WTC11 (cell line): ENCODE measurements around the gene CEBPA. TPM values are rescaled to one million over a fixed set of nuclear protein-coding genes. Genes with fewer than 3 reads are reported as not detected.

Experiments
- ATAC-seq: fragments of 200-7000 bp; cut with Tn5 transposase; 2 replicates; pipeline ENCODE4 v1.10.0; 2021; ENCODE audit warnings: mild to moderate bottlenecking, moderate library complexity
- CTCF ChIA-PET: fragments of 300-600 bp; sonication (Branson Sonifier 250); formaldehyde crosslinking; loops from one replicate; lab custom pipeline; 2021; ENCODE audit warnings: antibody characterized with exemption; lab: Charles Lee
- POLR2A ChIA-PET: fragments of 350-600 bp; sonication (Branson Sonifier 250); formaldehyde crosslinking; loops from one replicate; lab custom pipeline; 2021; ENCODE audit warnings: antibody characterized with exemption; lab: Charles Lee
- DNase-seq: peaks from one replicate; pipeline ENCODE4 v3.0.0; 2021; ENCODE audit warnings: low spot score
- H3K27ac Mint-ChIP-seq: 2 replicates; pipeline ENCODE4 v1.8.0; 2021; ENCODE audit warnings: mixed read lengths
- H3K27me3 Mint-ChIP-seq: 2 replicates; pipeline ENCODE4 v1.8.0; 2021; ENCODE audit warnings: low read depth, mild to moderate bottlenecking, moderate library complexity, mixed read lengths
- H3K36me3 Mint-ChIP-seq: 2 replicates; pipeline ENCODE4 v1.8.0; 2021; ENCODE audit warnings: mixed read lengths
- H3K4me1 Mint-ChIP-seq: 2 replicates; pipeline ENCODE4 v1.8.0; 2022; ENCODE audit warnings: mixed read lengths
- H3K4me3 Mint-ChIP-seq: 2 replicates; pipeline ENCODE4 v1.8.0; 2021; ENCODE audit warnings: mild to moderate bottlenecking, moderate library complexity, mixed read lengths
- H3K9me3 Mint-ChIP-seq: 2 replicates; pipeline ENCODE4 v1.8.0; 2021; ENCODE audit warnings: mixed read lengths
- ATF6 ChIP-seq: sonication (generic); formaldehyde crosslinking; IDR thresholded peaks from 2 replicates; pipeline ENCODE4 v1.8.1; 2023; ENCODE audit warnings: mild to moderate bottlenecking, missing genetic modification reagents
- ERG ChIP-seq: fragments of 250-450 bp; sonication (Bioruptor Pico); IDR thresholded peaks from 2 replicates; pipeline ENCODE4 v1.8.0; 2021; ENCODE audit warnings: mild to moderate bottlenecking
- FOXK1 ChIP-seq: sonication (generic); formaldehyde crosslinking; IDR thresholded peaks from 2 replicates; pipeline ENCODE4 v1.8.0; 2022; ENCODE audit warnings: mild to moderate bottlenecking, moderate library complexity, missing genetic modification reagents
- GABPB1 ChIP-seq: sonication (generic); formaldehyde crosslinking; IDR thresholded peaks from 2 replicates; pipeline ENCODE4 v1.8.1; 2023; ENCODE audit warnings: mild to moderate bottlenecking, missing genetic modification reagents
- GRHL2 ChIP-seq: fragments of 250-450 bp; sonication (Bioruptor Pico); IDR thresholded peaks from 2 replicates; pipeline ENCODE4 v1.8.0; 2022; ENCODE audit warnings: mild to moderate bottlenecking, moderate library complexity; ENCODE audit not compliant: insufficient replicate concordance, severe bottlenecking
- JAZF1 ChIP-seq: fragments of 250-450 bp; sonication (Bioruptor Pico); IDR thresholded peaks from 2 replicates; pipeline ENCODE4 v1.9.0; 2021; ENCODE audit warnings: moderate library complexity, mild to moderate bottlenecking, inconsistent platforms
- SP1 ChIP-seq: sonication (generic); formaldehyde crosslinking; conservative IDR thresholded peaks from 2 replicates; pipeline ENCODE4 v1.8.1; 2022; ENCODE audit warnings: missing genetic modification reagents
- TP53 ChIP-seq: sonication (generic); formaldehyde crosslinking; IDR thresholded peaks from 2 replicates; pipeline ENCODE4 v1.8.1; 2023; ENCODE audit warnings: mild to moderate bottlenecking, missing genetic modification reagents
- ZNF121 ChIP-seq: sonication (generic); formaldehyde crosslinking; IDR thresholded peaks from 2 replicates; pipeline ENCODE4 v1.8.0; 2023; ENCODE audit warnings: missing genetic modification reagents
- ZNF416 ChIP-seq: fragments of 250-450 bp; sonication (Bioruptor Pico); IDR thresholded peaks from 2 replicates; pipeline ENCODE4 v1.9.0; 2021; ENCODE audit warnings: mild to moderate bottlenecking, inconsistent platforms
- total RNA-seq: library from RNA; stranded (reverse); gene quantifications from 3 replicates; pipeline ENCODE4 v1.2.3, GENCODE V29; 2021
- TF ChIP-seq, protein P1 (sequence below): sonication (generic); formaldehyde crosslinking; IDR thresholded peaks from 2 replicates; pipeline ENCODE4 v1.8.0; 2023; ENCODE audit warnings: missing genetic modification reagents, mild to moderate bottlenecking, borderline replicate concordance
- TF ChIP-seq, protein P2 (sequence below): fragments of 250-450 bp; sonication (Bioruptor Pico); IDR thresholded peaks from 2 replicates; pipeline ENCODE4 v1.9.0; 2021; ENCODE audit warnings: mild to moderate bottlenecking
- TF ChIP-seq, protein P3 (sequence below): fragments of 250-450 bp; sonication (Bioruptor Pico); IDR thresholded peaks from 2 replicates; pipeline ENCODE4 v1.9.0; 2021; ENCODE audit warnings: mild to moderate bottlenecking

Gene CEBPA
- total RNA-seq, 1 experiment from 2014 or later = 5.6 TPM

DNA sequence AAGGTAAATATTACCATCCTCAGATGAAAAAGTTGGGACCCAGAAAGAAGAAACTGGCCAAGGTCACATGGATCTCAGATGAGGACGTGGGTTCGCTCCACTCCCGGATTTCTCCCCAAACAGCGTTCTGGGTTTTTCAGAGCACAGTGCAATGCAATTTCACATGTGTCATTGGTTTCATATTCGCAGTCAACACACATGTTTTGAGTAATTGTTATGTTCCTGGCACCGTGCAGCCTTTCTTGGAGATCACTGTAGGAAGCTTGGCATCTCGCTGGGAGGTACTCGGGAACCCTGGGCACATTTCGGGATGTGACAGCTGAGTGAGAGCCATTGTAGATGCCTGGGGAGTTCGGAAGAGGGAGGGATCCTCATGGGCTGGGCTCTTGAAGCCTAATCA, 45.0 kb upstream of the CEBPA start (continued):
- TF ChIP-seq, protein P1, sequence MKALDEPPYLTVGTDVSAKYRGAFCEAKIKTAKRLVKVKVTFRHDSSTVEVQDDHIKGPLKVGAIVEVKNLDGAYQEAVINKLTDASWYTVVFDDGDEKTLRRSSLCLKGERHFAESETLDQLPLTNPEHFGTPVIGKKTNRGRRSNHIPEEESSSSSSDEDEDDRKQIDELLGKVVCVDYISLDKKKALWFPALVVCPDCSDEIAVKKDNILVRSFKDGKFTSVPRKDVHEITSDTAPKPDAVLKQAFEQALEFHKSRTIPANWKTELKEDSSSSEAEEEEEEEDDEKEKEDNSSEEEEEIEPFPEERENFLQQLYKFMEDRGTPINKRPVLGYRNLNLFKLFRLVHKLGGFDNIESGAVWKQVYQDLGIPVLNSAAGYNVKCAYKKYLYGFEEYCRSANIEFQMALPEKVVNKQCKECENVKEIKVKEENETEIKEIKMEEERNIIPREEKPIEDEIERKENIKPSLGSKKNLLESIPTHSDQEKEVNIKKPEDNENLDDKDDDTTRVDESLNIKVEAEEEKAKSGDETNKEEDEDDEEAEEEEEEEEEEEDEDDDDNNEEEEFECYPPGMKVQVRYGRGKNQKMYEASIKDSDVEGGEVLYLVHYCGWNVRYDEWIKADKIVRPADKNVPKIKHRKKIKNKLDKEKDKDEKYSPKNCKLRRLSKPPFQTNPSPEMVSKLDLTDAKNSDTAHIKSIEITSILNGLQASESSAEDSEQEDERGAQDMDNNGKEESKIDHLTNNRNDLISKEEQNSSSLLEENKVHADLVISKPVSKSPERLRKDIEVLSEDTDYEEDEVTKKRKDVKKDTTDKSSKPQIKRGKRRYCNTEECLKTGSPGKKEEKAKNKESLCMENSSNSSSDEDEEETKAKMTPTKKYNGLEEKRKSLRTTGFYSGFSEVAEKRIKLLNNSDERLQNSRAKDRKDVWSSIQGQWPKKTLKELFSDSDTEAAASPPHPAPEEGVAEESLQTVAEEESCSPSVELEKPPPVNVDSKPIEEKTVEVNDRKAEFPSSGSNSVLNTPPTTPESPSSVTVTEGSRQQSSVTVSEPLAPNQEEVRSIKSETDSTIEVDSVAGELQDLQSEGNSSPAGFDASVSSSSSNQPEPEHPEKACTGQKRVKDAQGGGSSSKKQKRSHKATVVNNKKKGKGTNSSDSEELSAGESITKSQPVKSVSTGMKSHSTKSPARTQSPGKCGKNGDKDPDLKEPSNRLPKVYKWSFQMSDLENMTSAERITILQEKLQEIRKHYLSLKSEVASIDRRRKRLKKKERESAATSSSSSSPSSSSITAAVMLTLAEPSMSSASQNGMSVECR (CRISPR knock-in tag) = no peak
- TF ChIP-seq, protein P2, sequence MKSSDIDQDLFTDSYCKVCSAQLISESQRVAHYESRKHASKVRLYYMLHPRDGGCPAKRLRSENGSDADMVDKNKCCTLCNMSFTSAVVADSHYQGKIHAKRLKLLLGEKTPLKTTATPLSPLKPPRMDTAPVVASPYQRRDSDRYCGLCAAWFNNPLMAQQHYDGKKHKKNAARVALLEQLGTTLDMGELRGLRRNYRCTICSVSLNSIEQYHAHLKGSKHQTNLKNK (CRISPR knock-in tag) = no peak
- TF ChIP-seq TP53 (CRISPR knock-in tag) (no peak), ATF6 (CRISPR knock-in tag) (no peak)

GRCh38 chr19:33346665-33347064, 44.3 kb upstream of the CEBPA start:
- 0 out of 2 replicates have a peak, but pooled peaks cover 3% of the 10 kb centered on the region for H3K4me1 Mint-ChIP-seq
- CTCF ChIA-PET = interaction anchor here (0.8 kb wide), 1 partner anchor 449 kb away, joined by 3 read pairs; no protein-coding TSS in a partner anchor
- H3K9me3 Mint-ChIP-seq = no peaks in the 10 kb centered on the region
- peaks cover 6% of the 10 kb centered on the region for H3K27me3 Mint-ChIP-seq
- POLR2A ChIA-PET = no interaction called here
- TF ChIP-seq FOXK1 (CRISPR knock-in tag) = no peak
- peak; percentile 13; the same call in 1 of the 2 replicates for TF ChIP-seq ZNF121
- H3K36me3 Mint-ChIP-seq = no peaks in the 10 kb centered on the region
- no peak overlapping the region for H3K27ac Mint-ChIP-seq
- H3K4me3 Mint-ChIP-seq = no peak overlapping the region
- DNase-seq (no peak), ATAC-seq (no peak)

GRCh38 chr19:33345163-33345562, 42.8 kb upstream of the CEBPA start:
- CTCF ChIA-PET = no interaction called here
- POLR2A ChIA-PET = interaction anchor here (0.6 kb wide), 1 partner anchor 27 kb away, joined by 4 read pairs; no protein-coding TSS in a partner anchor
- H3K27me3 Mint-ChIP-seq = peaks cover 4% of the 10 kb centered on the region
- no peak overlapping the region for H3K4me3 Mint-ChIP-seq
- no peaks in the 10 kb centered on the region for H3K9me3 Mint-ChIP-seq
- TF ChIP-seq GRHL2 = no peak
- H3K27ac Mint-ChIP-seq = no peak overlapping the region
- no peaks in the 10 kb centered on the region for H3K36me3 Mint-ChIP-seq
- DNase-seq (no peak), ATAC-seq (no peak)
- H3K4me1 Mint-ChIP-seq = 0 out of 2 replicates have a peak, but pooled peaks cover 3% of the 10 kb centered on the region

- ATAC-seq = no peak
- no peak overlapping the region for H3K4me3 Mint-ChIP-seq
- ChIA-PET CTCF (interaction anchor here (0.7 to 0.9 kb wide), 4 partner anchors 53 to 210 kb away, joined by 3 to 4 read pairs (median 3); no protein-coding TSS in a partner anchor), POLR2A (no interaction called here)
- H3K36me3 Mint-ChIP-seq = no peaks in the 10 kb centered on the region
- H3K27me3 Mint-ChIP-seq = peaks cover 4% of the 10 kb centered on the region
- H3K27ac Mint-ChIP-seq = no peak overlapping the region
- 0 out of 2 replicates have a peak, but pooled peaks cover 3% of the 10 kb centered on the region for H3K4me1 Mint-ChIP-seq
- no peaks in the 10 kb centered on the region for H3K9me3 Mint-ChIP-seq
- DNase-seq = no peak
- TF ChIP-seq GABPB1 (CRISPR knock-in tag) (no peak), ZNF416 (CRISPR knock-in tag) (no peak), JAZF1 (CRISPR knock-in tag) (no peak), SP1 (CRISPR knock-in tag) (no peak), ERG (CRISPR knock-in tag) (no peak)
- TF ChIP-seq, protein P1 (CRISPR knock-in tag) = no peak
- TF ChIP-seq, protein P3, sequence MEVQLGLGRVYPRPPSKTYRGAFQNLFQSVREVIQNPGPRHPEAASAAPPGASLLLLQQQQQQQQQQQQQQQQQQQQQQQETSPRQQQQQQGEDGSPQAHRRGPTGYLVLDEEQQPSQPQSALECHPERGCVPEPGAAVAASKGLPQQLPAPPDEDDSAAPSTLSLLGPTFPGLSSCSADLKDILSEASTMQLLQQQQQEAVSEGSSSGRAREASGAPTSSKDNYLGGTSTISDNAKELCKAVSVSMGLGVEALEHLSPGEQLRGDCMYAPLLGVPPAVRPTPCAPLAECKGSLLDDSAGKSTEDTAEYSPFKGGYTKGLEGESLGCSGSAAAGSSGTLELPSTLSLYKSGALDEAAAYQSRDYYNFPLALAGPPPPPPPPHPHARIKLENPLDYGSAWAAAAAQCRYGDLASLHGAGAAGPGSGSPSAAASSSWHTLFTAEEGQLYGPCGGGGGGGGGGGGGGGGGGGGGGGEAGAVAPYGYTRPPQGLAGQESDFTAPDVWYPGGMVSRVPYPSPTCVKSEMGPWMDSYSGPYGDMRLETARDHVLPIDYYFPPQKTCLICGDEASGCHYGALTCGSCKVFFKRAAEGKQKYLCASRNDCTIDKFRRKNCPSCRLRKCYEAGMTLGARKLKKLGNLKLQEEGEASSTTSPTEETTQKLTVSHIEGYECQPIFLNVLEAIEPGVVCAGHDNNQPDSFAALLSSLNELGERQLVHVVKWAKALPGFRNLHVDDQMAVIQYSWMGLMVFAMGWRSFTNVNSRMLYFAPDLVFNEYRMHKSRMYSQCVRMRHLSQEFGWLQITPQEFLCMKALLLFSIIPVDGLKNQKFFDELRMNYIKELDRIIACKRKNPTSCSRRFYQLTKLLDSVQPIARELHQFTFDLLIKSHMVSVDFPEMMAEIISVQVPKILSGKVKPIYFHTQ (CRISPR knock-in tag) = no peak
Measured at GRCh38 chr19:33344573-33344925, 42.2 kb upstream of the CEBPA start.
